CD14-positive monocyte (primary cell): ENCODE measurements around the gene URB2. TPM values are rescaled to one million over a fixed set of nuclear protein-coding genes. Genes with fewer than 3 reads are reported as not detected.

Experiments
- DNase-seq, 3 donors: peaks; one replicate each; pipeline ENCODE4 v3.0.0-alpha.2; 2011 to 2022
- H2AFZ ChIP-seq: 2 replicates; pipeline ENCODE4 v1.6.0; 2012; ENCODE audit warnings: mild to moderate bottlenecking, low read depth, low read length, inconsistent platforms; ENCODE audit not compliant: insufficient read depth, poor library complexity, severe bottlenecking
- H3K27ac ChIP-seq, 2 donors: 1 replicate in 1 of 2; 2 replicates in 1 of 2; pipeline ENCODE4 v1.5.1; 2012 to 2013; ENCODE audit warnings: low read length in 2 of 2, control low read depth in 1 of 2, inconsistent platforms in 1 of 2, low read depth in 1 of 2, mild to moderate bottlenecking in 1 of 2
- H3K27me3 ChIP-seq, 2 donors: one replicate each; pipeline versions ENCODE4 v1.6.0 to v1.6.1; 2011 to 2013; ENCODE audit warnings: low read length in 2 of 2; ENCODE audit not compliant: control insufficient read depth in 2 of 2, insufficient read depth in 2 of 2
- H3K36me3 ChIP-seq, 2 donors: replicated peaks in 1 of 2; 1 replicate in 1 of 2; 2 replicates in 1 of 2; pipeline versions ENCODE4 v1.5.1 to v1.6.1; 2012 to 2013; ENCODE audit warnings: low read length in 2 of 2, control low read depth in 1 of 2, inconsistent platforms in 1 of 2, mild to moderate bottlenecking in 1 of 2; ENCODE audit not compliant: insufficient read depth in 2 of 2, control insufficient read depth in 1 of 2
- H3K4me1 ChIP-seq, 2 donors: 1 replicate in 1 of 2; 2 replicates in 1 of 2; pipeline versions ENCODE4 v1.5.1 to v1.6.1; 2012 to 2013; ENCODE audit warnings: low read length in 2 of 2, control low read depth in 1 of 2, inconsistent platforms in 1 of 2, mild to moderate bottlenecking in 1 of 2, moderate library complexity in 1 of 2; ENCODE audit not compliant: insufficient read depth in 2 of 2, control insufficient read depth in 1 of 2
- H3K4me2 ChIP-seq: replicated peaks from 2 replicates; pipeline ENCODE3; 2012; ENCODE audit warnings: low read length, moderate library complexity, mild to moderate bottlenecking; ENCODE audit not compliant: poor library complexity, severe bottlenecking; ENCODE audit errors: extremely low read depth
- H3K4me3 ChIP-seq, 3 experiments: fragments of 200-600 bp in 1 of 3; sonication (generic) in 1 of 3; replicated peaks in 1 of 3; 1 replicate in 2 of 3; 2 replicates in 1 of 3; pipeline ENCODE4 v1.5.1; 2011 to 2013; ENCODE audit warnings: low read length in 3 of 3, mild to moderate bottlenecking in 3 of 3, control low read depth in 2 of 3, low read depth in 2 of 3, inconsistent platforms in 1 of 3, moderate library complexity in 1 of 3
- H3K79me2 ChIP-seq: 2 replicates; pipeline ENCODE4 v1.6.0; 2012; ENCODE audit warnings: mild to moderate bottlenecking, control low read depth, inconsistent platforms, low read length, moderate library complexity; ENCODE audit not compliant: insufficient read depth
- H3K9ac ChIP-seq: 2 replicates; pipeline ENCODE4 v1.6.0; 2017; ENCODE audit warnings: low read length, mild to moderate bottlenecking; ENCODE audit not compliant: insufficient read depth, poor library complexity, severe bottlenecking
- H3K9me3 ChIP-seq, 2 donors: replicated peaks in 1 of 2; 1 replicate in 1 of 2; 2 replicates in 1 of 2; pipeline versions ENCODE4 v1.5.1 to v1.6.1; 2012 to 2013; ENCODE audit warnings: low read length in 2 of 2, control low read depth in 1 of 2; ENCODE audit not compliant: control insufficient read depth in 1 of 2, insufficient read depth in 1 of 2
- H4K20me1 ChIP-seq: 2 replicates; pipeline ENCODE4 v1.6.0; 2012; ENCODE audit warnings: mild to moderate bottlenecking, low read length, control low read depth, moderate library complexity; ENCODE audit not compliant: insufficient read depth
- H3K27ac Mint-ChIP-seq, 7 donors: one replicate each; pipeline ENCODE4 v1.8.0; 2020; ENCODE audit warnings: mild to moderate bottlenecking in 7 of 7, mixed read lengths in 7 of 7, moderate library complexity in 6 of 7, inconsistent platforms in 2 of 7
- H3K27me3 Mint-ChIP-seq, 3 donors: one replicate each; pipeline ENCODE4 v1.8.0; 2021 to 2022; ENCODE audit warnings: low read depth in 3 of 3, mild to moderate bottlenecking in 3 of 3, mixed read lengths in 3 of 3, moderate library complexity in 3 of 3, inconsistent platforms in 1 of 3
- H3K36me3 Mint-ChIP-seq, 2 donors: one replicate each; pipeline ENCODE4 v1.8.0; 2020; ENCODE audit warnings: mixed read lengths in 2 of 2, inconsistent platforms in 1 of 2, mild to moderate bottlenecking in 1 of 2
- H3K4me1 Mint-ChIP-seq: one replicate; pipeline ENCODE4 v1.8.0; 2020; ENCODE audit warnings: mild to moderate bottlenecking, mixed read lengths
- H3K4me3 Mint-ChIP-seq, 2 donors: one replicate each; pipeline ENCODE4 v1.8.0; 2020; ENCODE audit warnings: mild to moderate bottlenecking in 2 of 2, mixed read lengths in 2 of 2, moderate library complexity in 1 of 2
- H3K9me3 Mint-ChIP-seq, 7 donors: one replicate each; pipeline ENCODE4 v1.8.0; 2020 to 2022; ENCODE audit warnings: mixed read lengths in 7 of 7, mild to moderate bottlenecking in 6 of 7, moderate library complexity in 6 of 7, inconsistent platforms in 2 of 7
- CTCF ChIP-seq: fragments of 200-600 bp; IDR thresholded peaks from one replicate; pipeline ENCODE4 v1.8.0; 2022; ENCODE audit warnings: antibody characterized with exemption, mild to moderate bottlenecking
- WGBS: methylation state at CpG from one replicate; pipeline ENCODE4 v1.1.5; 2013; ENCODE audit warnings: missing lambda C conversion rate; ENCODE audit not compliant: insufficient coverage; 5-methylcytosine and 5-hydroxymethylcytosine counted together
- intact Hi-C, 2 donors: fragments of 100-400 bp; cut with micrococcal nuclease; formaldehyde crosslinking; loops; one replicate each; pipeline versions ENCODE4 v1.15.0 to v1.15.1; 2023
- polyA plus RNA-seq, 3 donors: library from polyadenylated mRNA; depleted of rRNA in 1 of 3; unstranded in 2 of 3; stranded (reverse) in 1 of 3; fragments of 300-500 nt in 2 of 3; fragments of >200 nt in 1 of 3; fragmentation: Illumina TruSeq in 2 of 3; gene quantifications; 1 replicate in 2 of 3; 2 replicates in 1 of 3; pipeline ENCODE4 v1.2.3, GENCODE V29; 2012 to 2021

The URB2 gene
- polyA plus RNA-seq, 3 donors = 0.79 to 2.8 (median 1.5) TPM

- H3K36me3 Mint-ChIP-seq = no peaks in the 10 kb centered on the region
- Histone ChIP-seq H2AFZ (no peak overlapping the region), H3K4me3 (no peak overlapping the region), H3K4me1 (no peaks in the 10 kb centered on the region), H3K4me2 (no peak overlapping the region), H3K79me2 (no peaks in the 10 kb centered on the region), H3K36me3 (no peaks in the 10 kb centered on the region), H3K27ac (no peak overlapping the region), H3K9me3 (peaks cover 9% of the 10 kb centered on the region in 2 donors), H3K27me3 (no peaks in the 10 kb centered on the region), H3K9ac (no peak overlapping the region), H4K20me1 (no peaks in the 10 kb centered on the region)
- no peak overlapping the region for H3K4me3 Mint-ChIP-seq
- peaks cover 3 to 4% (median 3%) of the 10 kb centered on the region in 3 donors for H3K27me3 Mint-ChIP-seq
- no peak overlapping the region for H3K27ac Mint-ChIP-seq
- TF ChIP-seq CTCF = no peak
- intact Hi-C loops = loop anchor here in 1 of 2 donors (1.0 kb wide), 1 partner anchor 9 kb away; no protein-coding TSS in a partner anchor
- no peak for DNase-seq
- H3K4me1 Mint-ChIP-seq = no peaks in the 10 kb centered on the region
- peaks cover 14 to 32% (median 18%) of the 10 kb centered on the region in 7 donors for H3K9me3 Mint-ChIP-seq
- 100% methylated on average over 1 of the region's 2 CpGs for WGBS
Observed at GRCh38 chr1:229685149-229685548, 59.1 kb downstream of the URB2 start.

GRCh38 chr1:229689273-229689672 lies 63.2 kb downstream of the URB2 start:
- Histone ChIP-seq H3K9me3 (peaks cover 9% of the 10 kb centered on the region in 2 donors), H3K36me3 (no peaks in the 10 kb centered on the region), H3K4me3 (no peak overlapping the region), H3K27ac (no peak overlapping the region), H3K79me2 (no peaks in the 10 kb centered on the region), H3K4me1 (no peaks in the 10 kb centered on the region), H4K20me1 (no peaks in the 10 kb centered on the region), H3K4me2 (no peak overlapping the region), H2AFZ (no peak overlapping the region), H3K9ac (no peak overlapping the region), H3K27me3 (no peaks in the 10 kb centered on the region)
- H3K4me1 Mint-ChIP-seq = no peaks in the 10 kb centered on the region
- WGBS = 100% methylated on average over 3 of the region's 4 CpGs
- peaks cover 5 to 20% (median 12%) of the 10 kb centered on the region in 7 donors for H3K9me3 Mint-ChIP-seq
- H3K27ac Mint-ChIP-seq = no peak overlapping the region
- H3K27me3 Mint-ChIP-seq = peaks cover 3 to 8% (median 3%) of the 10 kb centered on the region in 3 donors
- H3K36me3 Mint-ChIP-seq = no peaks in the 10 kb centered on the region
- no peak for TF ChIP-seq CTCF
- intact Hi-C loops = no loop called here
- H3K4me3 Mint-ChIP-seq = no peak overlapping the region
- DNase-seq = no peak
